HG03354 (cell line): ENCODE measurements around the gene ADGRL2.

Experiments used
- ATAC-seq: cut with Tn5 transposase; IDR thresholded peaks from one replicate; pipeline ENCODE4 v1.9.1; 2021; ENCODE audit warnings: mild to moderate bottlenecking; ENCODE audit not compliant: unreplicated experiment, poor library complexity, severe bottlenecking

Gene ADGRL2

DNA sequence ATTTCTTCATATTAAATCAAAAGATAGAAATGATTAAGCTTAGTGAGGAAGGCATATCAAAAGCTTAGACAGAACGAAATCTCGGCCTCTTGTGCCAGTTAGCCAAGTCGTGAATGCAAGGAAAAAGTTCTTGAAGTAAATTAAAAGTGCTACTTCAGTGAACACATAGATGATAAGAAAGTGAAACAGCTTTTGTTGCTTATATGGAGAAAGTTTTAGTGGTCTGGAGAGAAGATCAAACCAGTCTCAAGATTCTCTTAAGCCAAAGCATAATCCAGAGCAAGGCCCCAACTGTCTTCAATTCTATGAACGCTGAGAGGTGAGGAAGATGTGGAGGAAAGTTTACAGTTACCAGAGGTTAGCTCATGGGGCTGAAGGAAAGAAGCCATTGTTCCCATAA is 88.4 kb downstream of the ADGRL2 start:
- ATAC-seq = no peak

DNA sequence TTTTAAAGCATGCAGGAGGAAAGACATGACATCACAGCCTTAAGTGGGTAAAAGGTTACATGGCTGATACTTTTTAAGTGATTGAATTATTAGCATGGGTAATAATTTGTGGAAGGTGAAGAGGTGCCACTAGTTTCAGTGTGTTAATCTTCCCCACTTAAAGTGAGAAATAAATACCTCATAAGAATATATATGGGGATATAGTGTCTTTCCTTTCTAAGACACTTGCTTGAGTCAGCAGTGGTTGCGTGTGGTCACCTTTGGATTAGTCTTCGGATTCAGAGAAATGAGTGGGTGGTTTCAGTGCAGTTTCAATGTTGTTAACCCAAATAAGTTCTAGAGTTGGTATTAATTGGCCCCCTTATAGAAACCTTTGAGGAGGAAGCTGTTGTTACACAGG is 94.1 kb downstream of the ADGRL2 start:
- ATAC-seq = no peak

DNA sequence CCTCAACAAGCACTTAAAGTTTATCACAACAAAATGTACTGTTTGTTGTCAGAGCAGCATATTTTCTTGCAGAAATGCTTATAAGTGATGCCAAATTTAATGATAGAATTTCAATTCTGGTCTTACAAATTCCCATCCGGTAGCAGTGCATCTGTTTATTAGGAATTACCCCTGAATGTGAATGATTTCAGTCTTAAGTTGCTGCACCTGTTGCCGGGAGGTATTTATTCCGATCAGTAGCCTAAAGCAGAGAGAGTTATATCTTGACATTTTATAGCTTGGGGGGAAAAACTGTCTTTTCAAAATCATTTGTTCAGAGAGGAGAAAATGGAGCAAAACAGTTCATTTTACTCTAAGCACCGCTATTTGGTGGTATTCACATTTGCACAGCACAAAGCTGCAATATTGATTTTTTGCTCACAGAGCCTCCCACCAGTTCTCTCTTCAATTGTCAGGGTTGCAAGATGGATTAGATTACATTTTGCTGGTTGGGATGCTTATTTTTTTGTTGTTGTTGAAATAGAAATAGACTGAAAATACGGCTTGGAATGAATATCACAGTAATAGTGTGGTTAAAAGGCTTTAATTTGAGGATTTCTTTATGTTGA is 98.6 kb downstream of the ADGRL2 start:
- ATAC-seq = no peak

DNA sequence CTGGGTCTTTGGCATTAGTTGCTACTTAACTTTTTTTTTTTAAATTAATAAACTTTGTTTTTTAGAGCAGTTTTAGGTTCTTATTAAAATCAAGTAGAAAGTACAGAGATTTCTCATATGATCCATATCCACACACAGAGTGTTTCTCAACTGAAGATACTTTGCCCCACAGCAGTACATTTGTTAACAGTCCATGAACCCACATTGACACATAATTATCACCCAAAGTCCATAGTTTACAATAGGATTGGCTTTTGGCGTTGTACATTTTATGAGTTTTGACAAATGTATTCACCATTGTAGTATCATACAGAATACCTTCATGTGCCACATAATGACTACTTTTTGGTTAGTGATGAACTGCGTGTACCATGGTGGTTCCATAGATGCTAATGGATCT is 106.8 kb downstream of the ADGRL2 start:
- no peak for ATAC-seq

DNA sequence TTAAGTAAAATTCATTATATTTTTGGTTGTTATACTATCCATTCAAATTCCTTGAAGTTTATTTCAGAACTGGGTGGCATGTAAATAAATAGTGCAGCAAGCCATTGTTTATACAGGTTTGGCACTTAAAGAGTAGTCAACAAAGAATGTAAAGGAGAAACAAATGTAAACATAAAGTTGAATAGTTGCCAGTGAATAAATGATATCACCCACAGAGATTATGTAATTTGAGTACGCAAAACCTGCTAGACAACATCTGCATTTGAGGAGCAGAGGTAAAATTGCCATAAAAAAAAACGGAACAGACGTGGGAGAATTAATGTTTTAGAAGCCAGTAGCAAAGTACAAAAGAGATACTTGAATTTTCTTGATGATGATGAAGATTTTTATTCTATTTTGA is 111.6 kb downstream of the ADGRL2 start:
- ATAC-seq = no peak

DNA sequence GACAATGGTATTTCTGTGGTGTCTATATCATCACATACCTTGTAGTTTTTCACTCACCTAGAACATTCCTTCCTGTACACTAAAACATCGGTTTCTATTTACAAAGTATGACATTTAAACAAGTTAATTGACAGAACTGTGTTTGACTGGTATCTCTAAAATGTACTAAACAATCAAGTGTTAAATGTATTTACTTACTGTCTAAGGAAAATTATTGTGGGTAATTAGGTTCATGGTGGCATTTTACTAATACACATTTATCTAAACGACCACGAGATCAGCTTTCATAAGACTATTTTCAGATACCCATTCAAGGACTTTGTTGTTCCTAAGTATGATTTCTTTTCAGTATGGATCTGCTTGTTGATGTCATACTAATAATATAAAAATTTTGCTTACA is 115.2 kb downstream of the ADGRL2 start:
- ATAC-seq = no peak

DNA sequence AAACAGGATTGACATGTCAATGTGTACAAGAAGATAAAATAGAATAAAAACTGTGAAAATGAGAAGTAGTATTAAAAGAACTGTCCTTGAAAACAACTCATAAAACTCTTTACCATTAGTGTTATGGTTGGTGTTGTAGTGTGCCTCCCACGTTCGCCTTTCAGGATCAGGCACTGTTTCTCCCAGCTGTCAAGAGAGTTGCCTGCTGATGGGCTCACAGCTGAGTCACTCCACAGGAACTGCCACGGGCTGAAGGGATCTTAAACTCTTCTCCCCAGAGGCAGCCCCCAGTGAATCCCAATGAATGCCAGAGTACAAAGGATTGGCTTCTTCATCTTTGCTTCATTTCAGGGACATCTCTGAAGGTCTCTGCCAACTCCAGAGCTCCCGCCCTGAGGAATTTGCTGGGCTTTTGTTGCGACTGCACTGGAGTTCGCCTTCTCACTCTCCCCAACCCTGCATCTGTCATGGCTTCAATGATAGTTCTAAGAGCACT is 119.6 kb downstream of the ADGRL2 start:
- no peak for ATAC-seq

DNA sequence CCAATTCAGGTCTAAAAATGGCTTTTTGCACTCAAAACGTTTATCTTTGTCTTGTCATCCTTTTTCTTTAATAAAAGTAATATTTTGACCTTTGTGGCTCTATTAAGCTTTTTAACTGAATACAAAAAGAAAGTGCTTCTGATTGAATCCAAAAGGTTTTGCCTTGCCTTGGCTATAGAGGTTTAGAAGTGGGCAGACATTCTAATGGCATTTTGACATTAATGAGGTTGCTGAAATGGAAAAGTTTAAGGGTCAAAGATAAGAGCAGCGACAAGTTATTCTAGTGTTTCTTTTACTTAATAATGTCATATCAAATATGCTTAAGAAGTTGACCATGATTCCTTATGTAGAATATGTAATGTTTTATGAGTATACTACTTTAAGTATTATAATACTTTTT is 120.2 kb downstream of the ADGRL2 start:
- no peak for ATAC-seq

DNA sequence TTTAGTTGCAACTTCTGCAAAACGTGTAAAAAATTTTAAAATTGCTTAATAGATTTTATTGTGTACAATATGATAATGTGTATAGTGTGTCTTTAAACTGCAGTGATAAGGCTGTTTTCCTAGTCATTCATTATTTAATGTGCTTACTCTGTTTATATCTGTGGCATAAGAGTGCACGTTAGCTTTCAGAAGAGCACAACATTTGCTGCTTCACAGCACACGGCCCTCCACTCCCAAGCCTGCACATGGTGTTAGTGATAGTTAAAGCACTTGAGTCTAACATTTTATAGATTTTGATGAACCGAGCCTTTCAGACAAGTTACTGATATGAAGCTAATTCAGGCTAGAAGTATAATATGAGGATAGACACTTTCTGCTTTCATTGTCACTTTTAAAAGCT is 120.6 kb downstream of the ADGRL2 start:
- ATAC-seq = no peak

DNA sequence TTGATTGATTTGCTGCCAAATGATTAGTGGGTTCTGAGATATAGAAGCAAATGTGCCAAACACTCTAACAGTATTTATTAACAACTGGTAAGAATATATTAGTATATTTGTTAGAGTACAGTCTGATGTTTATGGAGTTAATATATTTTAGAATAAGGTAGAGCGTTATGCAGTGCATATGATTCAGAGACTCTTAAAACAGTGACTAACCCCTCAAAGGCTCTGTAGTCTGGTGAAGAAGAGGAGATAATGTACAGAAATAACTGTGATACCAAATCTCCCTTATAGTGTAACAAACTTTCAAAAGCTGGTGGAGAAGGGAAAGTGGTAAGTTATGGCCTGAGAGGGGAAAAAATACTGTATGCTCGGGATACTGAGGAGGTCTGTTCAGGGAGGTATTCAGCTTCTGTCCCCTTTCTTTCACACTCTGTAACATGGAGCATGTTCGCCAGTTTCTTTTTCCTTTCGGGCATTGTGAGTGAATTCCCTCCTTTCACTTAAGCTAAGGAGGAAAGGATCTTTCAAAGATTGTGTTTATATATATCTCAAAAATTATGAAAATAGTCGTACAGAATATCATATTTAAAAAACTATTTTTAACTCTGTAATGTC is 121.2 kb downstream of the ADGRL2 start:
- ATAC-seq = no peak

DNA sequence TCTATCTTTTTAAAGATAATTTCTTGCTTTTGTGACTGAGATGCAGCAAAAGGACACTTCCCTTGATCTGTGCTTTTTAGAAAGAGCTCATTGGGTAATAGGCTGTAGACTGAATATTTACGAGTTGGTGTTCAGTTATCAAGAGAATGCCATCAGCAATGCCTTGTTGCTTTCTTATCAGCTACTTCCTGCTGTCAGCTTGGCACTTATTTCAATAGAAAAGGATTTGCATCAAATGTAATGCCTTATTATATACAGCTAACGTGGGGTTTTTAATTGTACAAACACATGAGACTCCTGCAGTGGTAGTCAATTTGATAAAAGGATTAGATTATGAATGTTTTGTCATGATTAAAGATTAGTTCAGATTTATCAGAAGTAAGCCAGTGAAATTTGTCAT is 122.2 kb downstream of the ADGRL2 start:
- ATAC-seq = no peak

DNA sequence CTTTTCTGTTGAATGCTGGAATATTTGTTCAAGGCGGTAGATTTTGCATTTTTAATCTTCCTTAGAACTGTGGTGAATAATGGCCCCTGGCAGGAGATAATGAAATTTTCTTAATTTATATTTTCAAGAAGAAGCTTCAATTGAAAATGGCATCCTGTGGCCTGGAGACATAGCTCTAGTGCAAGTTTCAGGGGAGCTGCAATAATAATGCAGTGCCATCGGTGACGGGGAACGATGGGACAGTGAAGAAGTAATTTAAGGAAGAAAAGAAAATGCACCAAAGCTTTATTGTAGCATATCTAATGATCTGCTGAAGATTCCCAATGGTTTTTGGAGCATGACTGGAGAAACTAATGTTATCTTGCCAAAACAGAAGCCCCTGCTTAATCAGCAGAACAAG is 128.4 kb downstream of the ADGRL2 start:
- no peak for ATAC-seq

DNA sequence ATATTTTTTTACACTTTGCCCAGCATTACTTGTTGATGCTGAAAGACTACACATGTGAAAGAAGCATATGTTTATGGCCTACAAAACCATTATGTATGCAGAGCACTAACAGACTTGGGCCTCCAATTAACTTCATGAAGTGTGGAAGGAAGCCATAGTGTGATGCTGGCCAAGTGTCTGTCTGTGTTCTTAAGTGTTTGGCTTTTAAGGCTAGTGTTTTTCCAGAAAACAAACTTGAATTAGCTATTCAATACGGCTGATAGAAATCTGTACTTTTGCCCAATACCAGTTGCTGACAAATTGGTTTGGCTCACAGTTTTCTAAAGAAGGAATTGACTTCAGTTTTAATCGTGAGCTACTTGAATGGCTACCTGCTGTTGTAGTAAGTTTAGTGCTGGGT is 136.1 kb downstream of the ADGRL2 start:
- no peak for ATAC-seq

DNA sequence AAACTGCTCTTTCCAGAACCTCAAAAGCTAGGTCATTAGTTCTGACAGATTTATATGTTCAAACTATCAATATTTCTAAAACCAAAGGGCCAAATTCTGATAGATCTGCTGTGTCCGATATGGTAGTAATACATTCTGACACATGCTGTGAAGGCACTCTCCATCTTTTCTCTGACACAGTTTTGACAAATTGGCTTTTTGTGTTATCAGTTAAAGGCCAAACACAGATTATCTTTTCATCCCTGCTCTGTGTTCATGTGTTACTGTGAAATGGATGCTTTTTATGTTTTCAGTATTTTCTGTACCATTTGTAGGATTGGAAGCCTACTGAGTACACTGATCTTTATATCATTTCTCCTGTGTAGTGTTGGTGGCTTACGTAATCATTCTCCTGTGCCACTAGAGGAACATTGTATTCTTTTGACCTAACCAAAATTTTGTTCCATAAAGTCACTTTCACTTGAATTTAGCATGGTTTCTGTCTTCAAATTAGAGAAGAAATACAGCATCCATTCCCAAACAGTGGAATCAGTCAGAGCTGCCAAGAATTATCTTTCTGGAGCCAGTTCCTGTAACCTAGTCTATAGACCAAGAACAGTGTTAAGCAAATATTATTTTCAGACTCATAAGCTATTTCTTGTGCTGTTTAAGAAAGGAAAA is 137.2 kb downstream of the ADGRL2 start:
- ATAC-seq = no peak

DNA sequence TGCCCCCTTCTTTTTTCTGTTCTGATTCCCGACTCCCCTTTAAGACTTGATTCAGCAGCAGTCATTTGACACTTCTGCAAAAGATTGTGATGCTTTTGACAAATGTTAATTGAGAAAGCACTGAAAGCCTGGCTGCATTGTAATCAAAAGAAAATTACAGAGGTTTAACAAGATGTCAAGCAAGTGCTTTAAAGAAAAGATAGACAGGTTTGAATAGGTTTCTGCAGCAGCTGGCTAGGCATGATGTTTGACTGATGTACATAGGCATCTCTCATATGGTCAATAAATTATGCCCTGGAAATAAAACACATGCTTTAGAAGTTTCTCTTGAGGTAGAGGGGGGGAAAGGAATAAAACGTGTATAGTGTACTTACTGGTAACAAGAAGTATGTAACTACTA is 147.8 kb downstream of the ADGRL2 start:
- no peak for ATAC-seq

DNA sequence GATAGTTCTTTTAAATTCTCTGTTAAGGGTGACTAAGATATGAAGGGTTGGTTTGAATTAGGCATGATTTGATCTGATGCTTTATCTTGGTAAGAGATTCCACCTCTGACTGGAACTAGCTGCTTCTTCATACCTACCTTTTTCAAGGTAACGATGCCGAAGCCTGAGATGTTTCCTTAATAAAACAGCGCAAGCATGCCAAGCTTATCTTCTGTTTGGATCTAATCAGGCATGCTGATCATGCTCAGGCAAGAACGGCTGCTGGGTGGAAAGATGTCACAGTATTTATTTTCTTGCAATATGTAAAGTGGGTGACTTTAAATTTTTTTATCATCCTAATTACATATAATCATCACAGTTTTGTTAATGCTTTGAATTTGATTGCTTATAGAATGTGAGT is 148.7 kb downstream of the ADGRL2 start:
- no peak for ATAC-seq

DNA sequence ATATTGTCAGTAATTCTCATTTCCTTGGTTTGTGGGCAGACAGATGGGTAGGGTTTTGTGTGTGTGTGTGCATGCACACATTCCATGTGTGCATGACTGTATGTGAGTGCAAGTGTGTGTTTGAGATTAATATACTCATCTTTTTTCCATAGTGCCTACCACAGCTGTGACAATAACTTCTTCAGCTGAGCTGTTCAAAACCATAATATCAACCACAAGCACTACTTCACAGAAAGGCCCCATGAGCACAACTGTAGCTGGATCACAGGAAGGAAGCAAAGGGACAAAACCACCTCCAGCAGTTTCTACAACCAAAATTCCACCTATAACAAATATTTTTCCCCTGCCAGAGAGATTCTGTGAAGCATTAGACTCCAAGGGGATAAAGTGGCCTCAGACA is 149.3 kb downstream of the ADGRL2 start:
- ATAC-seq = no peak

DNA sequence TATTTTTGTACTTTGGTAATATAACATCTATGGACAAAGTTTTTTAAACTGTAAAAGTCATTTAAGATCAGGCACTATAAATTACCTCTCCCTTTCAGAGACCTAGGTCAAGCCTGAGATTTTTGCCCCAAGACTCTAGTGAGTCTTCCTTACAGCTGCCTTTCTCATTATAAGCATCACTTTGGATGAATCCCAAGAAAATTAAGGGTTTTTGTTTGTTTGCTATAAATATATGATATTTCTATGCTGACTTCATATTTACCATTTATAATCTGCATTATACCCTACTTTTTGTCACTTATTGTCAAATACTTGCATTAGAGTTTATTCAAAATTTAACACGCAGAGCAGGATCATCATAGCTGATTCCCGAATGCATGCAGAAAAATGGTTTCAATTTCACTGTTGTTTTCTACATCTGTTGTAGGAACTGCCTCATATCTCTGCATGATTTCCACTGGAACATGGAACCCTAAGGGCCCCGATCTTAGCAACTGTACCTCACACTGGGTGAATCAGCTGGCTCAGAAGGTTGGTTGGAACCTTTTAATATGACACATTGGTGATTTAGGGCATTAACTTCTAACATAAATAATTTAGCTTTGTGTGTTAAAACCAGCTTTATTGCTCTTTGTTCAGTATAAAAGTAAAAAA is 150.0 kb downstream of the ADGRL2 start:
- ATAC-seq = no peak

DNA sequence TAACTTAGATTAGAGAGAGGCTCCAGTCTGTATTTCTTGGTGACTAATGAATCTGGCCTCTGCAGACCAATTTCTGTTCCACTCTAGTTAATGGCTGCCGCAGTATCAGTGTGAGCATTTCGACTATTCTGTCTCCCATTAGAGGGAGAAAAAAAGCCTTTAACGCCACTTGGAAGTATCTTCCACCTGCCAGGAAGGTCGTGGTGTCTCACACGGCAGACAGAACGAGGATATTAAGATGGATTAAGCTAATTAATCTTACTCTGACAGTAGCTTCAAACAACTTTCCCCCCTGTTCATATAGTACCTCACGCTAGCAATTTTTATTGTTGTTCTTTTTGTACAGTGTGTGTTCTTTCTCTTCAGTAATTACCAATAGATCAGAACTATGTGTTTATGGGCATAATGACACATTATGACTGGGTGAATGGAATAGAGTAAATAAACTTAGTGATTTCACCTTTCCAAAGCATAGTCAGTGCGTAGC is 153.8 kb downstream of the ADGRL2 start:
- no peak for ATAC-seq

DNA sequence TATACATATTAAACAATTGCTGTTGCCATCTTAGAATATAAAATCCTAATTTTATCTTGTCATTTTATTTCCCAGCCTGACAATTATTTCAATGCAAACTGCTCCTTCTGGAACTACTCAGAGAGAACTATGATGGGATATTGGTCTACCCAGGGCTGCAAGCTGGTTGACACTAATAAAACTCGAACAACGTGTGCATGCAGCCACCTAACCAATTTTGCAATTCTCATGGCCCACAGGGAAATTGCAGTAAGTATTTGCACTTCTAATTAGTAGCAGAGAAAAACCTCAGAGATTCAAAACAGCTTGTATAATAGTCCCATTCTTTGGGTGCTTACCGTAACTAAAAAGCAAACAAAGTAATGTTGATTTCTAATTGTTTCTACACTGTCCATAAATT is 167.2 kb downstream of the ADGRL2 start:
- ATAC-seq = no peak

DNA sequence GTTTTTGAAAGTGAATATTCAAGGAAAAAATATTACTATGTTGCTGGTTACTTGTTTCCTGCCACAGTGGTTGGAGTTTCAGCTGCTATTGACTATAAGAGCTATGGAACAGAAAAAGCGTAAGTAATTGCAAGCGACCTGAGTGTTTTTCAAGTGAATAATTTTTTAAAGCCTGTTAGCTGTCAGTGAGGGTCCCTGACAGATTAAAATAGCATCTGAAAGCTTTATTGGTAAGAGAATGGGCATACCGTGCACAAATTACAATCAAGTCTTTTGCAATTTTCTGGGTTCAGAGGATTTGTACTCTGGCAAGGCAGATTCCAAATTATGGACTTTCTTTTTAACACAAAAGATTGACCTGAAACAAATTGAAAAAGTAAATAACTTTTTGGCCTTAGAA is 169.7 kb downstream of the ADGRL2 start:
- no peak for ATAC-seq
